ENCODE data around the gene KRT39. TPM values are rescaled to one million over a fixed set of nuclear protein-coding genes. Genes with fewer than 3 reads are reported as not detected.

KRT39 gene
- total RNA-seq, 1 donor from 2014 or later, result 3.1 TPM

DNA sequence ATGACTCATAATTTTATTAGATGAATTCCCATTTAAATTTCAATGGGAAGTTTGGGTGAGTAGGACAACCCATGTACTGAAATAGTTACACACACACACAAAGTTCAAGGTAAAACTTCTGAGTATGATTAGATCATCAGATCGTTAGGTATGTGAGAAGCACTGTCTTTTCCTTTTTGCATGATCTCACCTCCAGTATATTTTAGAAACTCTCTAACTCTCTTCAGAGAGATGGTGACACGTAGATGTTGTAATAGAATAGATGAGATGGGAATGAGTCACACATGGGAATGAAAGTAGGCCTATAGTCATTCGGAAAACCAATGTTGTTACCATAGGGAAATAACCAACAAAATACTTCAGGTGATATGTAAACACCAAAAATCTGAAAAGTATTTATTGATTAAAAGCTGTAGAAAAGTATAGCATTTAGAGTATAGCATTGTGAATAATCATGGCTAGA is 51.5 kb downstream of the KRT39 start:
- Histone ChIP-seq H3K9ac (ENCODE audit: low read depth in 1 of 3, low read length in 3 of 3) (no peak overlapping the region), H3K4me1 (ENCODE audit: control insufficient read depth in 3 of 3, insufficient read depth in 3 of 3, low read length in 3 of 3) (peaks cover 4 to 9% (median 9%) of the 10 kb centered on the region in 3 donors), H3K27ac (ENCODE audit: low read depth, low read length) (no peak overlapping the region)

GRCh38 chr17:40914075-40914855 is 52.5 kb downstream of the KRT39 start:
- Histone ChIP-seq H3K4me1 (ENCODE audit: control insufficient read depth in 3 of 3, insufficient read depth in 3 of 3, low read length in 3 of 3) (peaks cover 4 to 16% (median 10%) of the 10 kb centered on the region in 3 donors), H3K4me3 (ENCODE audit: low read length in 3 of 3) (no peak overlapping the region), H3K9ac (ENCODE audit: low read depth in 1 of 3, low read length in 3 of 3) (no peak overlapping the region), H3K9me3 (ENCODE audit: control insufficient read depth in 3 of 3, low read length in 3 of 3) (no peaks in the 10 kb centered on the region), H3K27ac (ENCODE audit: low read depth, low read length) (no peak overlapping the region), H3K27me3 (ENCODE audit: control insufficient read depth in 3 of 3, insufficient read depth in 3 of 3, low read length in 3 of 3) (no peaks in the 10 kb centered on the region), H3K36me3 (ENCODE audit: control insufficient read depth in 3 of 3, insufficient read depth in 3 of 3, low read length in 3 of 3) (no peaks in the 10 kb centered on the region)

More for the DNA sequence above, 51.5 kb downstream of the KRT39 start:
- no peaks in the 10 kb centered on the region for H3K9me3 ChIP-seq (ENCODE audit: control insufficient read depth in 3 of 3, low read length in 3 of 3)
- no peaks in the 10 kb centered on the region for H3K27me3 ChIP-seq (ENCODE audit: control insufficient read depth in 3 of 3, insufficient read depth in 3 of 3, low read length in 3 of 3)
- H3K36me3 ChIP-seq (ENCODE audit: control insufficient read depth in 3 of 3, insufficient read depth in 3 of 3, low read length in 3 of 3), result no peaks in the 10 kb centered on the region
- H3K4me3 ChIP-seq (ENCODE audit: low read length in 3 of 3), result no peak overlapping the region

DNA sequence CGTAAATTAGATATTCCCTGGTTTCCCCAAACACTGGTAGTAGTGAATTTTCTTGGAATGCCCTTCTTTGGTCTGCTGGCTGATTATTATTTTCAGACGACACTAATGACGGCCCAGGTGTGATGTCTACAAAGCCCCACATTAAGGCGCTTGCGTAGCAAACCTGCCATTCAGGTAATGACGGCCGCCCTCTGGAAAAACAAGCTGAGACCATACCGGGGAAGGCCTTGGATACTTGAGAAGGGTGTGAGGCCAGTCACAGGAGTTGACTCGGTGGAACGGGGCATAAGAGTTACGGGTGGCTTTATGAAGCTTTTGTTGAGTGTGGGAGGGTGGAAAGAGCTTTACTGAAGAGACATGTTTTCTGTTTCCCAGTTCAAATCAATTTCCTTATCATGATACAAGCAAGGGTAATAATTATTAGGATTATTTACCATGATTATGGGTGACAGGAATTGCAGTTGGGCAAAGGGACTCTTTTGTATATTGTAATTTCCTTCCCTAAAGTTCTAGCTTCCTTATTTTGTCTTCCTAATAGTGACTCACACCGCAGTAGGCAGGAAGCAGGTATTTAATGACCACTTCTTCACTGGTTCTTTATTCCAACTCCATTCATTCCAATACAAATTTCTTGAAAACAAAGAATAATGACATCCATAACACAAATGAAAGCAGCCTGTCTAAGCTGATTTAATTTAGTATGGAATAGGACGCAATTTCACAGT is 54.1 kb downstream of the KRT39 start:
- Histone ChIP-seq H3K27me3 (ENCODE audit: control insufficient read depth in 3 of 3, insufficient read depth in 3 of 3, low read length in 3 of 3) (no peaks in the 10 kb centered on the region), H3K9me3 (ENCODE audit: control insufficient read depth in 3 of 3, low read length in 3 of 3) (no peaks in the 10 kb centered on the region), H3K4me1 (ENCODE audit: control insufficient read depth in 3 of 3, insufficient read depth in 3 of 3, low read length in 3 of 3) (peaks cover 4 to 16% (median 10%) of the 10 kb centered on the region in 3 donors), H3K4me3 (ENCODE audit: low read length in 3 of 3) (no peak overlapping the region), H3K27ac (ENCODE audit: low read depth, low read length) (no peak overlapping the region), H3K9ac (ENCODE audit: low read depth in 1 of 3, low read length in 3 of 3) (no peak overlapping the region), H3K36me3 (ENCODE audit: control insufficient read depth in 3 of 3, insufficient read depth in 3 of 3, low read length in 3 of 3) (no peaks in the 10 kb centered on the region)

DNA sequence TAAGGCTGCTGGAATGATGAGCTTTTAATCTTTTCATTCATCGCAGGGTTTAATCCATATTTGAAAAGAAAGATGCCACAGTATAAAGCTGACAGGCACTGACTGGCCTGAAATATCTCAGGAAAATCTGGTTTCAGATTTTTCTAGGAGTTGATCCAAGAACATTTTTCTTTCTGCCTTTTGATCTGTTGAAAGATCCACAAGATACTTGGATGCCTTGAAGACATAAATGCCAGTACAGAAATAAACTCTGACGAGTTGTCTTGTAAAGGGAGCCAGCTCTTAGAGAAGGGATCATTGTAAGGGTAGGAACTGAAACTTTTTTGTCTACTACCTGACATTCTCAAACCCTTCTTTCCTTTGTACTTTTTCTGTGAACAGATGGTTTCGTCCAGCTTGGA is 56.3 kb downstream of the KRT39 start:
- H3K36me3 ChIP-seq (ENCODE audit: control insufficient read depth in 3 of 3, insufficient read depth in 3 of 3, low read length in 3 of 3), result no peaks in the 10 kb centered on the region
- H3K27me3 ChIP-seq (ENCODE audit: control insufficient read depth in 3 of 3, insufficient read depth in 3 of 3, low read length in 3 of 3), result peaks cover 2 to 8% (median 6%) of the 10 kb centered on the region in 3 donors
- H3K4me3 ChIP-seq (ENCODE audit: low read length in 3 of 3), result no peak overlapping the region
- H3K9me3 ChIP-seq (ENCODE audit: control insufficient read depth in 3 of 3, low read length in 3 of 3), result no peaks in the 10 kb centered on the region
- H3K4me1 ChIP-seq (ENCODE audit: control insufficient read depth in 3 of 3, insufficient read depth in 3 of 3, low read length in 3 of 3), result peaks cover 4 to 16% (median 10%) of the 10 kb centered on the region in 3 donors
- H3K9ac ChIP-seq (ENCODE audit: low read depth in 1 of 3, low read length in 3 of 3), result no peak overlapping the region
- peak overlapping the region; percentile 28 for H3K27ac ChIP-seq (ENCODE audit: low read depth, low read length)

- no peaks in the 10 kb centered on the region for H3K36me3 ChIP-seq (ENCODE audit: control insufficient read depth in 3 of 3, insufficient read depth in 3 of 3, low read length in 3 of 3)
- H3K27ac ChIP-seq (ENCODE audit: low read depth, low read length), result no peak overlapping the region
- peaks cover 8 to 11% (median 8%) of the 10 kb centered on the region in 3 donors for H3K27me3 ChIP-seq (ENCODE audit: control insufficient read depth in 3 of 3, insufficient read depth in 3 of 3, low read length in 3 of 3)
- H3K9ac ChIP-seq (ENCODE audit: low read depth in 1 of 3, low read length in 3 of 3), result no peak overlapping the region
- H3K4me1 ChIP-seq (ENCODE audit: control insufficient read depth in 3 of 3, insufficient read depth in 3 of 3, low read length in 3 of 3), result peaks cover 4 to 16% (median 10%) of the 10 kb centered on the region in 3 donors
- H3K4me3 ChIP-seq (ENCODE audit: low read length in 3 of 3), result no peak overlapping the region
- no peaks in the 10 kb centered on the region for H3K9me3 ChIP-seq (ENCODE audit: control insufficient read depth in 3 of 3, low read length in 3 of 3)
Measured at GRCh38 chr17:40909755-40910154, 57.0 kb downstream of the KRT39 start.

DNA sequence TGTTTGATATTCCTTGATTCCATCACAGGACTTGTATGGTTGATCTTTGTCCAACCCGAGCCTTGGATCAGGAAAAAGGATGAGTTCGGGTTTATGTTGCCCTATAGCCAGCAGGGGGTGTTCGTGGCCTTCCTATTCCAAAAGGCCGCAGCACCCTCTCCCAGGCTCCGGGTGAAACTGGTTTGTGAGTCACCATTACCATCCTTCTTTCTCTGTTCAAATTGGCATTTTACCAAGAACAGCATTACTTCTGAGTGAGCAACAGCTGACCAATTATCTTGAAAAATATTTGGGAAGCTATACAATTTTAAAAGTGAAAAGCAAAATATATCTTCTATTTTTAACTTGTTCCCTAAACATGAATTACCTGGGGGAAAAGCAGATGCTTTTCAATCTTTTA is 57.4 kb downstream of the KRT39 start:
- H3K9ac ChIP-seq (ENCODE audit: low read depth in 1 of 3, low read length in 3 of 3), result no peak overlapping the region

More for the DNA sequence above, 57.4 kb downstream of the KRT39 start:
- Histone ChIP-seq H3K4me3 (ENCODE audit: low read length in 3 of 3) (no peak overlapping the region), H3K4me1 (ENCODE audit: control insufficient read depth in 3 of 3, insufficient read depth in 3 of 3, low read length in 3 of 3) (peaks cover 4 to 16% (median 10%) of the 10 kb centered on the region in 3 donors), H3K36me3 (ENCODE audit: control insufficient read depth in 3 of 3, insufficient read depth in 3 of 3, low read length in 3 of 3) (no peaks in the 10 kb centered on the region), H3K27ac (ENCODE audit: low read depth, low read length) (no peak overlapping the region), H3K27me3 (ENCODE audit: control insufficient read depth in 3 of 3, insufficient read depth in 3 of 3, low read length in 3 of 3) (peaks cover 8 to 11% (median 8%) of the 10 kb centered on the region in 3 donors), H3K9me3 (ENCODE audit: control insufficient read depth in 3 of 3, low read length in 3 of 3) (no peaks in the 10 kb centered on the region)

Small RNAs within 50 kb of the gene (small RNA-seq; reads per million reads assigned to genes)
- not detected for gene KRTAP3-4P

Other genes starting within 250 kb of the KRT39 start
- not detected for gene KRT25, start 211.6 kb downstream of the KRT39 start, total RNA-seq
- not detected for gene KRT26, start 194.7 kb downstream of the KRT39 start, total RNA-seq
- not detected for gene KRT27, start 184.4 kb downstream of the KRT39 start, total RNA-seq
- gene KRT28, start 167.0 kb downstream of the KRT39 start, total RNA-seq, result not detected
- gene KRT10, start 144.3 kb downstream of the KRT39 start, total RNA-seq, result 2.6 TPM
- not detected for gene KRT12, start 99.7 kb downstream of the KRT39 start, total RNA-seq
- not detected for gene KRT20, start 81.7 kb downstream of the KRT39 start, total RNA-seq
- gene KRT23, start 29.3 kb downstream of the KRT39 start, total RNA-seq, result 0.52 TPM
- 6.3 TPM for gene KRT40, start 17.4 kb upstream of the KRT39 start, total RNA-seq
- not detected for gene KRTAP3-3, start 27.2 kb upstream of the KRT39 start, total RNA-seq
- gene KRTAP3-2, start 33.0 kb upstream of the KRT39 start, total RNA-seq, result not detected
- not detected for gene KRTAP3-1, start 42.2 kb upstream of the KRT39 start, total RNA-seq
- gene KRTAP1-5, start 60.3 kb upstream of the KRT39 start, total RNA-seq, result not detected
- gene KRTAP1-4, start 63.2 kb upstream of the KRT39 start, total RNA-seq, result not detected
- gene KRTAP1-3, start 67.9 kb upstream of the KRT39 start, total RNA-seq, result not detected
- gene KRTAP1-1, start 74.5 kb upstream of the KRT39 start, total RNA-seq, result not detected
- not detected for gene KRTAP2-1, start 80.4 kb upstream of the KRT39 start, total RNA-seq
- not detected for gene KRTAP2-2, start 88.3 kb upstream of the KRT39 start, total RNA-seq
- not detected for gene KRTAP2-3, start 93.2 kb upstream of the KRT39 start, total RNA-seq
- gene KRTAP2-4, start 98.9 kb upstream of the KRT39 start, total RNA-seq, result not detected
- gene KRTAP4-7, start 117.2 kb upstream of the KRT39 start, total RNA-seq, result not detected
- gene KRTAP4-8, start 131.2 kb upstream of the KRT39 start, total RNA-seq, result not detected
- not detected for gene KRTAP4-16, start 135.3 kb upstream of the KRT39 start, total RNA-seq
- gene KRTAP4-9, start 138.4 kb upstream of the KRT39 start, total RNA-seq, result not detected
- not detected for gene KRTAP4-11, start 151.4 kb upstream of the KRT39 start, total RNA-seq
- not detected for gene KRTAP4-12, start 157.2 kb upstream of the KRT39 start, total RNA-seq
- not detected for gene KRTAP4-6, start 173.6 kb upstream of the KRT39 start, total RNA-seq
- not detected for gene KRTAP4-5, start 182.9 kb upstream of the KRT39 start, total RNA-seq
- not detected for gene KRTAP4-4, start 193.8 kb upstream of the KRT39 start, total RNA-seq
- gene KRTAP4-3, start 201.3 kb upstream of the KRT39 start, total RNA-seq, result not detected
- gene KRTAP4-2, start 211.3 kb upstream of the KRT39 start, total RNA-seq, result not detected
- gene KRTAP4-1, start 218.0 kb upstream of the KRT39 start, total RNA-seq, result not detected
- gene KRTAP9-1, start 222.9 kb upstream of the KRT39 start, total RNA-seq, result not detected